CD4-positive, alpha-beta T cell treated with Interleukin-2 at 100 ng/mL for 4 hours (primary cell): ENCODE results near the gene NIN.

Experiments
- DNase-seq: peaks from one replicate; pipeline ENCODE4 v3.0.0-alpha.2; 2020; ENCODE audit warnings: low spot score

Gene NIN

DNA sequence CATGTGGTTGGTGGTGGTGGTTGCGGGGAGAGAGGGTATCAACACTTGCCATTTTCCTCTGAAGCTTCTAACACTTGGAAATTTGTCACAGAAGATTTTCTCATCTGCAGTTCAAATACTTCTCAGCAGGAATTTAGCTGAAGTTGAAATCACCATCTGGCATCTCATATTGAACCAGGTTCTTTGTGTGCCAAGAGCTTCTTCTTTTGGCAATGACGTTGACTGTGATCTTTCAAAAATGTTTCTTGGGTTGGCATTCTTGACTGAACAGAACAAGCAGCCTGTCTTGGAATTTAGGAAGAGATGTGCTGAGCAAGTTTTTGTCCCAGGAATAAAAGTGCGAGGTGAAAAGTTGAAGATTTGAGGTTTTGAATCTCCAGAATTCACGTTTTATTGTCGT lies 8.7 kb upstream of the NIN start:
- DNase-seq, result no peak

DNA sequence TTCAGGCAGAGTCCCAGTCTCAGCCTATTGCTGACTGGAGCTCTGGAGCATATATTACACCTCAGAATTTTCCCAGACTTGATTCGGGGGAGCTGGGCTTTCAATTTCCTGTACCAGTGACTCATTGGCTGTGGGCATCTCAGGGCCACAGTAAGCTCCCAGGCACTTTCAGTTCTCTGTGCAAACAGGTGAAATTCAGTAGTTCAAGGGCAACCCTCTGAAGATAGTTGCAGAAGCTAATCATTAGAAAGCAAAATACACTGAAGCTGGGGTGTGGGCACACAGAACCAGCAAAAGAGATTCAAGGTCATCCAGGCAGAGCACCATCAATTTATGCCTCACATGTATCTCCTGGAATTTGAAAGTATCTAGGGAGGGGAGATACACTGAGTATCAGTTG lies 8.1 kb upstream of the NIN start:
- no peak for DNase-seq

DNA sequence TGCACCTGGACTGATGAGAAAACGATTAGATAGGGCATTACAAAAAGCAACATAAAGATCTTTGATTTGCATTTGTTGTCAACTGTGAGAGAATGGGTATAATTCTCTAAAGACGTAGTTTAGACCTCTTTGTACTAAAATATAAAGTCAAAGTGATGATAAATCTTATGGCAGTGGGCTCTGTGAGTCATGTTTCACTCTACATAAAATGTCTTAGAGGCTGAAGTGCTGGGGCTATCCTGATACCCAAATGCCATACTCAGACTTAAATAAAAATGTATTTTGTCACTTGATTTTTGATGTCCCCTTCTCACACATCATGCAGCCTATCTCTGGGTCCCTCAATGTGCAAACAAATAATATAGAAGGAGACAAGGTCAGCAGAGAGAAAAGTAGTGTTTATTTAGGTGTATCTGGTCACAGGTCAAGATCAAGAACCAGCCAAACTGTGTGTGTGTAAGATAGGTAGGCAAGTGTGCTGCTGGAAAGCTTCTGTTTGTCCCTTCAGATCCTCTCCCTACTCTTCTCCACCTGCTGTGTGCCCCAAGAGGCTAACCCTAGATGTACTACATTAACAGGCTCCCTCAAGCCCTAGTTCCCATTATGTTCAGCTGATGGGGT lies 7.0 kb upstream of the NIN start:
- DNase-seq, result no peak

DNA sequence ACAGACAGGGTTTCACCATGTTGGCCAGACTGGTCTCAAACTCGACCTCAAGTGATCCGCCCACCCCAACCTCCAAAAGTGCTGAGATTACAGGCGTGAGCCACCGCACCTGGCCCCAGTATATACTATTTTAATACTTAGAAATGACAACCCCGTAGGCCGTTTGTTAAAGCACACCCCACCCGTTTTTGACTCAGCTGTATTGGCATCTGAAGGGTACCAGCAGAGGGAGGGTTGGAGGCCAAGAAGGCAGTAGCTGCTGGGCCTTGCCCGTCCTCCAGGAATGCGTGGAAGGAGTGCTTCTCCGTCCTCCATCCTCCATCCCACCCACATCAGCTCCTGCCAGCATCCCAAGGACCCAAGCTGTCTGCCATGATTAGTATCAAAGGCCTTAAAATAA lies 6.3 kb upstream of the NIN start:
- DNase-seq, result no peak

DNA sequence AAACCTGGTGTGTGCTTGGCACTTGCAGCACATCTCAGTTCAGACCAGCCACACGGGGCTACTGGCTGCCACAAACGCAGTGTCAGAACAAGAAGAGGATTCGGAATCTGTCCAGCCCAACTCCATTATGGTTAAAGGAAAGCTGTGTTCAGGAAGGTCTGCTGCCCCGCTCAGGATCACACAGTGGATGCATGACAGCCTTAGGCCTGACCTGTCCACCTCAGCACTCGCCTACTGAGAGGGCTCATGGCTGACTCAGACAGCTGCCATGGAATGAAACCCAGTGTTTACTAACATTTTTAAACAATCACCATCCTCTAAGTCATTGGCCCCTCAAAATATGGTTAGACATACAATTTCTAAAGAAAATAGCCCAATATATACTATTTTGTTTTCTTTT lies 5.6 kb upstream of the NIN start:
- no peak for DNase-seq

DNA sequence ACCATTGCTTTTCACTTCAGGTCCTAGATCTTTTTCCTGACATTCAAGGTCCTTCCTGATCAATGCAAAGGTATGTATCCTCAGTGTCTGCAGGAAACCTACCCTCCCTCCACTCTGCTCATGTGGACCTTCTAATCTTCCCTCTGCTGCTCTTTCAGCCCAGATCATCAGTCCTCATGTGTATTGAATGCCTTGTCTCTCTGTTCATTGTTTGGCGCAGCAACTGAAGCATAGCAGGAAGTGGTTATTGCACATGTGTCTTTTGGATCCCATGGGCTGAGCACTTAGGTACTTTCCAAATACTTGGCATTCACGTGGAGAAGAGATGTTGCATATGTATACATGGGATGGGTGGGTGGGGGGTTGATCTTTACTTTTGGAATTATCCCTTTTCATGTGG lies 4.3 kb upstream of the NIN start:
- peak; percentile 44 for DNase-seq

DNA sequence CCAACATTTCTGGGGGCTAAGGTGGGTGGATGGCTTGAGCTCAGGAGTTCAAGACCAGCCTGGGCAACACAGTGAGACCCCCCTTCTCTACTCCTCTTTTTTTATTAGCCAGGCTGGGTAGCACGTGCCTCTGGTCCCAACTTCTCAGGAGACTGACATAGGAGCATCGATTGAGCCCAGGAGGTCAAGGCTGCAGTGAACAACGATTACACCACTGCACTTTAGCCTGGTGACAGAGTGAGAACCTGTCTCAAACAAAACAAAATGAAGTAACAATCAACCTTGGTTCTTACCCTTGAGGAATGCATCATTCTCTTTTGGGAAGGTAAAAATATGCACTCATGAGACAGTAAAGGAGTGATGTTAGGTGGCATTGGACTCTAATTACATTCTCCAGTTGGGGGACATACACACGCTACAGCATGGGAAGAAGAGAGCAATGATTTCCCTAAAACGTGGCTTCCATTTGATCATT lies 3.9 kb upstream of the NIN start:
- no peak for DNase-seq

DNA sequence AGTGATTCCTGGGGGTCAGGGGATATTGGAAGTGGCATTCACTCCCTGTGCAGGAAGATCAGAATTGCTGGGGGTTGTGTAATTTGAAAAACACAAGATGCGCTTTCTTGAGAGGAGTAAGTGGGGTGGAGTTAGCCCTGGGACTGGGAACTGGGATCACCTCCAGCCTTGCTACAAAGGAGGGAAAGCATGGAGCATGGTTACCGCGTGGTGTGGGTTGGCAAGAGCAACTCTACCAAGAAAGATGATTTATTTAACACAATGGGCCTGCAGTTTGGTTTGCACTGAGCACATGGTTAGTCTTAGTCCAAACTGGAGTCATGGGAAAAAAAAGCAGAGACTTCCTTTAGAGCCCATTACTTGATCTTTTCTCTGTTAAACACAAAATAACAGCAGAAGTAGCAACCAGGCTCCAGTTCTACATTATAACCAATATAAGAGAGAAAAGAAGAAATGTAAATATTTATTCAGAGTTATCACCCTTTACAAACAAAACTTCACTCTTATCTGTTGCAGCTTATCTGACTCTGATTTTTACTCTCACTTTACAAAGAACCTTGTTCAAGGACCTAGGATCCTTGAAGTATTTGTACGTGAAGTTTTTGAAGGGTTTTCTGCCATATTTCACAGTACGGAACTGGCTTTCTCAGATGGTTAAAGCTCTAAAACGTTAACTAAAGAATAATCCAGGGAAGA lies 2.1 kb upstream of the NIN start:
- no peak for DNase-seq

DNA sequence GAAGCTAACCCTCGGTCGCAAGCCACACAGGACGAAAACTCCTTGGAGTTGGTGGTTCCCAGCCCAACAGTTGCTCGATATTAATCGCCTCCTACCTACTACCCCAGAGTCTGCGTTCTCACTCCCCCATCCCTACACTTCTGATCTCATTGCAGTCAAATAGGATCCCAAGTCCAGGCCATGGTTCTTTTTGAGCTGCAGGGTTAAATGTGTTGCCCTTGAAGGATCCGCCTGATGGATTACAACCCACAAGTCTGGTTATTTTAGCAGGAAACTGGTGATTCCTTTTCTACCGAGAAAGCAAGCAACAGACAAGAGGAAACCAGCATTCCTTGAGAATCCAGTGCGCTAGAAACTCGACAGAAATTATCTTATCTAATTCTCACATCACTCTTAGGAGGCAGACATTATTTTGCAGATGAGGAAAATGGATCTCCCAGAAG lies 785 bp upstream of the NIN start:
- DNase-seq, result no peak

DNA sequence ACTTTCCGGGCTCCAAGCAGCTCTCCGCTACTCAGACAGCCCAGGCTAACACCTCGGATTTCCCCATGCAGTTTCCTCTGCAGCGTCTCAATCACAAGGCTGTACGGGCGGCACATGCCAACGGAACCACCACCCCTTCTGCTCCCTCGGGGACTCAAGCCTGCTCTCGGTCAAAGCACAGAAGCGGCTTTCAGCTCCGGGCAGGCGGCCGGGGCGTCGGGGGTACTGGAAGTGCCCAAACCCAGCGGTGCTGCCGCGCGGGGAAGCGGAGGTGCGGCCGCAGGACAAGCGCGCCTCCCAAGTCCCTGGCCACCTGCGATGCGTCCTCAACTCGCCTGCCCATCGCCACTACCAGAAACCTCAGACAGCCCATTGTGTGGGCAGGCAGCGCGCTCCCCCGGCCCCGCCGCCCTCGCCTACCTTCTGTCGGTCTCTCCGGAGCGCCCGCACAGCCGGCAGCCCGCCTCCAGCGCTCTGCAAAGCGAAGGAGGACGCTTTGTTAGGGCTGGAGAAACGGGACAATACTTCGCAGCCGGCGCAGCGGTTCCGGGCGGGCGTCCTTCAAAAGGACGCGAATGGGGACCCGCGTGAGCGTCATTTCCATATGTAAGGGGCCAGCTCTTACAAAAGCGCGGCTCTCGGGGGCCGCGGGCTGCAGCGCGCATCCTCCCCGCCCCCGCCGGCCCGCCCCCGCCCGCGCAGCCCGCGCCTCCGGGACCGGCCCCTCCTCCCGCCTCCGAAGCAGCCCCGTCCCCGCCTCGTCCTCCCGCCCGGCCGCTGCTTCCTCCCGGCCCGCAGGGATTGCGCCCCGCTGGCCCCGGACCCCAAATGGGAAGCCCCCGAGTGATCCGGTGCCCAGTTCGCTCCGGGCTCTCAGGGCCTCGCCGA lies 674 bp downstream of the NIN start:
- peak; percentile 61 for DNase-seq

DNA sequence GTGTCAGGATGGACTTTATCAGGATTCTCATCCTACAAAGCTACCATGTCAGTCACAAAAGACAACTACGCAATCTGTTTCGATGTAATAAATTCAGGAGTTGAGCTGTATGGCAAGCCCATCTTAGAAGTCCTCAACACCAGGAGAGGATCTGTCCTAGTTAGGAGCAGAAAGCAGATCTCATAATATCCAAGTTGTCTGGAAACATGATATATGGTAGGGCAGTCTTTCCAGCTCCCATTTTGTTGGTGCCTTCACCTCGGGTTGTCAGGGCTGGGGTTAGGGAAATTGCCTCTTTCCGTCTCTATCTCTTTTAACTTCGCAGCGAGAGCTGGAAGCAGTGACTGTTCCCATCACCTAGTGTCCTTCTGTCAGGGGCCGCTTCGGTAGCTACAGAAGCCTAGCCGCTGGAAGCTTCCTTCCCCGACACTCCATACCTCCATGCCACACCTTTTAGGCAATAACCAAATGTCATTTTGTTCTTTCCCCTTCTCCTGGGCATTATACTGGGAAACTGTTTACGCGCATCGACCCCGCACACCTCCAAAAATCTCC lies 1.4 kb downstream of the NIN start:
- DNase-seq, result no peak

DNA sequence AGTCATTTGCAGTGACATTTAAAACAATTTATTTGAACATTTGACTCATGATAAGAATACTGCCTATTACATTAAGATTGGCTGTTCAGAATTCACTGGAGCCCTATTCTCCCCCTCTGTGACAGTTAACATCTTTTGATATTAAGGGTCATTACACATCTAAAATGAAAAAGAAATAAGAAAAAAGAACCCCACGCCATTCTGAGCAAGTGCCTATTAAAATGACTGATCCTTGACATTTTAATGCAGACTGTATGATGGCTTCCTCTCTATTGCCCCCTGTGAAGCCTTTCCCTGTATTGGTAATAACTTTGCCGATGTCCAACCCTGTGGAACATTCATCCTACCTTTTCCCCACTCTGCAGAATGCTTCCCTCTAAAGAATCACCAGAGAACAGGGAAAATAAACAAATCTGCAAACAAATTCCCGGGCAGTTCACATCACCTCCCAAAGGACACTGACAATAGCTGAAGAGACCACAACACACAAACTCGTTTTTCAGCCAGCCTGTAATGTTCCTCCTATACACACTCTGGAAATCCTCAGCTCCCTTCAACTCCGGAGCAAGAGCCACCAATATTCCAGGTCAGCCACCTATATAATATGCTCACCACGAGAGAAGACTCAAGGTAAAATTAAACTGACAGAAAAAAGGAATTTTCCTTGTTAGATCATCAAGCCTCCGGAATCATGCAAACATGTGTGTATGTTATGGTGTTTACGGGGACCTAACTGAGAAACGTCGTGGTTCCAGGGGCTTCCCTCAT lies 2.1 kb downstream of the NIN start:
- no peak for DNase-seq

DNA sequence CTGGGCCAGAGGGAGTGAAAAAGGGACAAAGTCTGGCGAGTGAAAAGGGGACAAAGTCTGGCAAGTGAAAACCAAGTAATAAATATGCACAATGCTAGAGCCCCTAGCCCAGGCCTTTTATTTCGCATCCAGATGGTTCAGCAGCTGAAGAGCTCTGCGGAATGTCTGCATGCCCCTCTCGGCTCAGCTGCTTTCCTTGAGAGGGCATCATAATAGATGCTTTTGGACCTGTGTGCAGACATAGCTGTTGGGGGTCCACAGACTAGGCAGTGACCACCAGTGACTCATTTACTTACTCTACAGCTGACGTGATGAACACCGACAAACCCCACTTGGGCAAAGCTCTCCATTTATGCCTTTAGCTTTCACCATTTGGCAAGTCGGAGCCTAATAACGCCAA lies 4.3 kb downstream of the NIN start:
- no peak for DNase-seq

DNA sequence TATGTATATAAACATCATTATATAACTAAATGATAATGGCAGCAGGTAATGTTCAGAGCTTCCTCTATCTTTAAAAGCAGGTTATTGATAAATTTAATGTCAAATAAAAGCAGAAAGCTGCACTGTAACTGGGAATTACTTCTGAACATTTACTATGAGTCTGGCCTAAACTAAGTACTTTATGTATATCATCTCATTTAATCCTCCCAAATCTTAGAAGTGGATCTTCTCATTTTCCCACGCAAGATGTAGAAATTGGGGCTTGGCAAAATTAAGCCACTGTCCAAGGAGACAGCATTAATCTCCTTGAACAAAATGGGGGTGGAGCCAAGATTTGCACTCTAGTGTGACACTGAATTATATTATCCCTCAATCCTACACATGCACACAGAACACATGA lies 5.7 kb downstream of the NIN start:
- no peak for DNase-seq

DNA sequence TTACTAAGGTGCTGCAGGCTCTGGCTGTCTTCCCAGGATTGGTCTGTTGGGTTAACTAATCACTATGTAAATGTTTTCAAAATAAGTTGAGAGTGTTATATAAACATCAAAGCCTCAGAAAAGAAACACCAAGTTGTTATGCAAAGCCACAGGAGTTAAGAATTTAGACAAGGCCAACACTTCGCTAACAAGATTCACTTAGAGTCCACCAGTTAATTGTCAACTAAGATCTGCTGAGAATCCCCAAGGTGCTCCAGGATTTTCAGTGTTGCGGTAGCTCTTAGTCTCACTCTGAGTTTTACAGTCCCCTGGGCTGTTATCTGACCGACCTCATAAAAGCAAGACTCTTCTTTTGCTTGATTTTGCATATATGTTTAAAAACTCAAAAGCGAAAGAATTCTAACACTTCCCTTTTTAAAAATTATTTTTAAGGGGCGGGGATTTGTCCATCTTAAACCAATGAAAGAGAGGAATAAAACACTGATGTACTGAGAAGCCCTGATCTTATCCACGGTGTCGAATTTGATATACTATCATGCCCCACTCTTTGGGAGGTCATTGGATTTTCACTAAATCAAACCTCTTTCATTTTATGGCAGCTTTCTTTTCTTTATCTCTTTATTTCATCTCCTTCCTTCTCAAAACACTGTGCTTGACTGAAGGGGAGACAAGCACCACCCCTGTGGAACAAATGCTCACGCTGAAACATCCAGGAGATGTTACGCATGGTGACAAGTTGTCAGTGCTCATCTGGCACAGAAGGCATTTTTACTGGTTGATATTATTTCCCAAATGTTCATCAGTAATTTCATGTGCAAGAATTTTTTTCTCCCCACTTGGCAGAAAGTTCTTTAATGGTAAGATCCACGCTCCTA lies 7.0 kb downstream of the NIN start:
- DNase-seq, result peak; percentile 34

DNA sequence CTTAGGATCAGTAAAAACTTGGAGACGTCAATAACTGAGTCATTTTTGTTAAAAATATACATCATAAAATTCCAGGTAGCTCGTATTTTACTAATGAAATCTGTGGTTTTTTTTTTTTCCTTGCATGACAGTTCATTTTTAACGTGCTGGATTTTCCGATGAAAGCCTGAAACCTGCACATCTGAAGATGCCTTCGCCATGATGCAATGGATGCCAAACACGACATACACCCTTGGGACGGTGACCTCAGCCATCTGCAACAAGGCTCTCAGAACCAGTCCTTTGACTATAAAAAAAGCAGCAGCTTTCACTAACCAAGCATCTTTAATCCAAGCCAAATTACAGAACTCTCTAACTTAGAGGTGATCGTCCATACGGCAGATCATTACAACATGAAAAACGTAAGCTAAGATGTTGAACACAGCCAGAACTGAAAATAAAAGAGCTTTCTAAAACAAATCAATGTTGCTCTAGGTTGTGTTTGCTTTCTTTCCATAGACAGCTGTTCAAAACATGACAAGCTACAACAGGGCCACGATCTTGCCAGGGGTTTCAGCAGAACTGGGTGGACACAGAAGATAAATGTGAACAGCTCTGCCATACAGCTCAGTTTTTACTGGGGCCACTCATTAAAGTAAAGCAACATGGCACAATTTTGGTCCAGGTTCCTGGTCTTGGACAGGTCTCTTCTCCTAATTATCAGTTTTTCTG lies 7.8 kb downstream of the NIN start:
- DNase-seq, result no peak

DNA sequence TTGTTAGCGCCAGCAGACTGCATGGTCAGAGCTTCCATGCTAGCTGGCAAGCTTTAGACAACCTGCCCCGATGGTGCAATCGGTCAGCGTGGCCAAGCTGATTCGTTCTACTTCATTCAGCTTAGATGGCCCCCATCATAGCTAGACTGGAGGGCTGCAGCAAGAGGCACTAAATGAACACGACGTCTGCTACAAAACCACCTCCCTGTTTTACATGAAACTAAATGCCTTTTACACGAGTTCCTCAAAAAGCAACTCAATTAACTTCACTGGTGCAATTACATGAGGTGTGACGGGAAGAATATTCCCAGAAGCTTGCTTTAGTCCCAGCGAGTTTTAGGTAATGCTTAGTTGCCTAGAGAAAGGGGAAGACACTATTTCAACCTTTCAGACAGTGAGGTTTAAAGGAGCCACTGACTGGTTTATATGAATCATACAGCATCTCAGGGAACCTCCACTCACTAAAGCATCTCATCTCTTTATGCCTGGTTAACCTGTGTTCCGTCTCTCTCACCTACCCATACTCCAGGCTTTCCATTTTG lies 8.4 kb downstream of the NIN start:
- DNase-seq, result no peak

DNA sequence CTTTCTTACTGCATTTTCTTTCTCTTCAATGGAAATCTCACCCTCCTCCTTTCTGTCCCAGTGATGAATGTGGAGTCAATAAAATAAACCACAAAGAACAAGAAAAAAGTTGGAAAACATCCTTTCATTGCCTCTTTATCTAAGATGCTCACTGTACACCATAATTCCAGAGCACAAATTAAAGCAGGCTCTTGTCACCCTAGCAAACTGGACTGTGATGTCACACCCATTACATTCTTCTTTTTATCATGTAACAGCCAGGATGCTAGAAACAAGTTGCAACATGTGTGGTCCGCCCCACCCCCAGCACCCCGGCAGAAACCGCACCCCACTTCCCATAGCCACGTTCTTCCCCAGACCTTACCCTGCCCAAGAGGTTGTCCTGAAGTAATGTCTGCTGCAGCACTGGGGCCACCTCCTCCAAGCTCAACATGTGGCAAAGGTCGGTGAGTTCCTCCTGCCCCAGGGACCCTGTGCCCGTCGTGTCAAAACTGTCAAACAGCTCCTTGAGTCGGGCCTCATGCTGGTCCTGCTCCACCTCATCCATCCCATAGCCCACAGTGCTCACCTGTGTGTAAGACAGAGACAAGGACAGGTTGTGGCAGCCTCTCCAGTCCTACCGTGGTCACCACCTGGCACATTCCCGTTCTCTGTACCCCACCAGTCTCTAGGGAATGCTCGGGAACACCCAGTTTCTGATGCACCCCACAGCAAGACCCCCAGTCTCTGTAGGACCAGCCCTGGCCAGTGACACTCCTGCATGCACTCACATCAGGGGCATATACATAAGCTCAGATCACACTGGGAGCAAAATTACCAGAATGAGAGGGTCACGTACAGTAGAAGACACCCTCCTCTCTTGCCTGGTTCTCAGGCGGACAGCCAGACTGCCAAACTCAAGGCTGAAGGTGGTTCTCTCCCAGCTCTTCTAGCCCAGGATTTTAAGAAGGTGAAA lies 9.2 kb downstream of the NIN start:
- peak; percentile 58 for DNase-seq
